Karpas-422 (cell line): ENCODE results near the gene ERC1. TPM values are rescaled to one million over a fixed set of nuclear protein-coding genes. Genes with fewer than 3 reads are reported as not detected.

Experiments
- DNase-seq: peaks from one replicate; pipeline ENCODE4 v3.0.0-alpha.2; 2015
- H2AFZ ChIP-seq: fragments of 200-600 bp; sonication (generic); 2 replicates; pipeline ENCODE4 v1.6.1; 2014; ENCODE audit warnings: antibody characterized with exemption, low read length, mixed read lengths
- H3K27ac ChIP-seq: fragments of 200-600 bp; sonication (generic); 2 replicates; pipeline ENCODE4 v1.5.1; 2014; ENCODE audit warnings: mild to moderate bottlenecking, low read length, moderate library complexity
- H3K27me3 ChIP-seq: fragments of 200-600 bp; sonication (generic); 2 replicates; pipeline ENCODE4 v1.6.1; 2014; ENCODE audit warnings: low read length, mixed read lengths
- H3K36me3 ChIP-seq: fragments of 200-600 bp; sonication (generic); 2 replicates; pipeline ENCODE4 v1.6.1; 2014; ENCODE audit warnings: low read length, mixed read lengths; ENCODE audit not compliant: insufficient read depth
- H3K4me1 ChIP-seq: fragments of 200-600 bp; sonication (generic); 2 replicates; pipeline ENCODE4 v1.6.1; 2014; ENCODE audit warnings: mild to moderate bottlenecking, low read length, mixed read lengths
- H3K4me2 ChIP-seq: fragments of 200-600 bp; sonication (generic); 2 replicates; pipeline ENCODE4 v1.6.1; 2014; ENCODE audit warnings: low read length, low read depth, mild to moderate bottlenecking; ENCODE audit not compliant: poor library complexity, severe bottlenecking
- H3K4me3 ChIP-seq: fragments of 200-600 bp; sonication (generic); 2 replicates; pipeline ENCODE4 v1.5.1; 2014; ENCODE audit warnings: mild to moderate bottlenecking, antibody characterized with exemption, low read length, mixed read lengths
- H3K79me2 ChIP-seq: fragments of 200-600 bp; sonication (generic); 2 replicates; pipeline ENCODE4 v1.6.1; 2014; ENCODE audit warnings: mild to moderate bottlenecking, low read length, mixed read lengths
- H3K9ac ChIP-seq: fragments of 200-600 bp; sonication (generic); 2 replicates; pipeline ENCODE4 v1.6.0; 2014; ENCODE audit warnings: low read length
- H3K9me2 ChIP-seq: fragments of 200-600 bp; sonication (generic), shearing (Covaris generic); replicated peaks from 2 replicates; pipeline ENCODE4 v1.6.0; 2014; ENCODE audit warnings: mild to moderate bottlenecking, low read length, moderate library complexity; ENCODE audit not compliant: insufficient read depth
- H3K9me3 ChIP-seq: fragments of 300-700, 200-600 bp; sonication (generic); 2 replicates; pipeline ENCODE4 v1.6.1; 2014; ENCODE audit warnings: low read length, mixed read lengths
- H4K20me1 ChIP-seq: fragments of 200-600 bp; sonication (generic); 2 replicates; pipeline ENCODE4 v1.6.1; 2014; ENCODE audit warnings: mild to moderate bottlenecking, antibody characterized with exemption, low read length, low read depth; ENCODE audit not compliant: insufficient read depth
- total RNA-seq: library from RNA; depleted of rRNA; stranded (reverse); fragments of >200 nt; shearing (Covaris generic); gene quantifications from 2 replicates; pipeline ENCODE4 v1.2.3, GENCODE V29; 2014; ENCODE audit warnings: low replicate concordance

The ERC1 gene
- total RNA-seq, 1 experiment from 2014 or later: 20.3 TPM

DNA sequence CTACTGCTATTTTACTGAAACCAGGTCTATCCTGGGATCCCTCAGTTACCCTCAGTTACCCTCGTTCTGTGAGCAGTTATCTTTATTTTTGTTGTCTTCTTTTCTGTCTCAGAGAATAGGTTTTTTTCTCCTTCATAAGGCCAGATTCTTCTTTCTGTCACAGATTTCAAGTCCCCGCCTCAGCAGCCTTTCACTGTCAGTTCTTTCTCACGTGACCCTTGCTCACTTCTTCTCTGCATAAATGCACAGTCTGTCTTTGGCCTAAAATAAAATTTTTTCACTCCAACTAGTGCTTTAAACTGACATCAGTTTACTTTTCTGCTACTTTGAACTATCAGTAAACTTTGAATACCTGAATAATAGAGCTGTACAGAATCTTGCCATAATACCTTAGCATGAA lies 299.7 kb downstream of the ERC1 start:
- no peak overlapping the region for H3K4me2 ChIP-seq
- peaks cover 14% of the 10 kb centered on the region; the same call in 1 of the 2 replicates for H3K36me3 ChIP-seq
- no peaks in the 10 kb centered on the region; the same call in 1 of the 2 replicates for H3K4me1 ChIP-seq
- H3K9me2 ChIP-seq: no peaks in the 10 kb centered on the region
- H2AFZ ChIP-seq: no peak overlapping the region
- no peak for DNase-seq
- H3K9ac ChIP-seq: no peak overlapping the region
- H3K27ac ChIP-seq: no peak overlapping the region
- no peaks in the 10 kb centered on the region for H3K27me3 ChIP-seq
- H3K4me3 ChIP-seq: no peak overlapping the region
- H3K79me2 ChIP-seq: no peaks in the 10 kb centered on the region
- no peaks in the 10 kb centered on the region for H4K20me1 ChIP-seq
- no peaks in the 10 kb centered on the region for H3K9me3 ChIP-seq

DNA sequence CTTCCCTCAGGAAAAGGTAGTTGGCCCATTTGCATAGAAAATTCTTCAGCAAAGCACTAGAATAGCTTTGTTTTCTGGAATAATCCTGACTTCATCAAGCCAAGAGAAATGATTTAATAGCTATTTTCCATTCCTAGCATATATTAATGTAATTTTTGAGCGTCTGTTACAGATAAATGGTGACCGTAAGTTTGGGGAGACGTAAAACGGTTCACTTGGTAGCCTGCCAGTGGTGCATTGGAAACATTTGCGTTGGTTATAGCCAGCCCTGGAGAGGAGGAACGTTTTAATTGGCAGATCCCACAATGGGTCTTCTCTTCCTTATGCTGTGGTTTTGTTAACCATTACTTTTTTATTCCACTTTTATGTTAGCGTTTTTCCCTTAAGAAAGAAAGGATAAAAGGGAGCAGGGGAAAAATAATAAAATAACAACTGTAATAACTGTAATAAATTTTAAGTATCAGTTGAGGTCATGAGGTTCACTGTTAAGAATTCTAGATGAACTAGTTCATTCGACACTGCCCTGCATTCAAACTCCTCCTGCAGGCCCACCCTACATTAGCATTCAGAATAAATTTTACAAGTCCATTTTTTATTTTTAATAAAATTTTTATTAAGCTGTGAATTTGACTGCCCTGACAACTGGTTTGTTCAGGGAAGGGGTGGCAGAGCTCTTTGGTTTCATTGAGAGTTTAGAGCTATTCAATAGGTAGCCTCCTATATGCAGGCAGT lies 300.7 kb downstream of the ERC1 start:
- H3K9me2 ChIP-seq: no peaks in the 10 kb centered on the region
- H3K4me3 ChIP-seq: no peak overlapping the region
- H3K4me1 ChIP-seq: no peaks in the 10 kb centered on the region; the same call in 1 of the 2 replicates
- no peaks in the 10 kb centered on the region for H3K9me3 ChIP-seq
- no peak overlapping the region for H2AFZ ChIP-seq
- H3K27ac ChIP-seq: no peak overlapping the region
- H3K27me3 ChIP-seq: no peaks in the 10 kb centered on the region
- peaks cover 18% of the 10 kb centered on the region; the same call in 1 of the 2 replicates for H3K36me3 ChIP-seq
- DNase-seq: no peak
- no peak overlapping the region for H3K9ac ChIP-seq
- H4K20me1 ChIP-seq: no peaks in the 10 kb centered on the region
- no peak overlapping the region for H3K4me2 ChIP-seq
- no peaks in the 10 kb centered on the region for H3K79me2 ChIP-seq

DNA sequence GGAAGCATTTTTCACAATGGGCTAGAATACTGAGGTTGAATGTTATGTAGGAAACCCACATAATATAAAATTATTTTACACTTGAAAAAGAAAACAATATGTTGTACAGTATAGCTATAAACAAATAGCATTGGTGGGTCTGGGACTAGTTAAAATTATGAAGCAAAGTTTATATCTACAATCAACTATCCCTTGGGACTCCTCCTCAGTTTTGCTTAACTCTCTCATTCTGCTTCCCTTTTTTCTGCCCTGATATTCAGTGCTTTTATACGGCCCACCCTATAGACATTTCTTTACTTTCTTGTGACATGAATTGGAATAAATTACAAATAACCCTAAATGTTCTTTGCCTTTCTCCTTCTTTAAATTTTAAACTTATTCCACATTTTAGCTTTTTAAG lies 302.9 kb downstream of the ERC1 start:
- Histone ChIP-seq H3K9me3 (no peaks in the 10 kb centered on the region), H3K9ac (no peak overlapping the region), H2AFZ (no peak overlapping the region), H3K79me2 (no peaks in the 10 kb centered on the region), H3K27ac (no peak overlapping the region), H3K4me2 (no peak overlapping the region), H4K20me1 (no peaks in the 10 kb centered on the region), H3K9me2 (no peaks in the 10 kb centered on the region), H3K4me1 (no peaks in the 10 kb centered on the region; the same call in 1 of the 2 replicates), H3K27me3 (no peaks in the 10 kb centered on the region), H3K36me3 (peaks cover 18% of the 10 kb centered on the region; the same call in 1 of the 2 replicates), H3K4me3 (no peak overlapping the region)
- DNase-seq: no peak

DNA sequence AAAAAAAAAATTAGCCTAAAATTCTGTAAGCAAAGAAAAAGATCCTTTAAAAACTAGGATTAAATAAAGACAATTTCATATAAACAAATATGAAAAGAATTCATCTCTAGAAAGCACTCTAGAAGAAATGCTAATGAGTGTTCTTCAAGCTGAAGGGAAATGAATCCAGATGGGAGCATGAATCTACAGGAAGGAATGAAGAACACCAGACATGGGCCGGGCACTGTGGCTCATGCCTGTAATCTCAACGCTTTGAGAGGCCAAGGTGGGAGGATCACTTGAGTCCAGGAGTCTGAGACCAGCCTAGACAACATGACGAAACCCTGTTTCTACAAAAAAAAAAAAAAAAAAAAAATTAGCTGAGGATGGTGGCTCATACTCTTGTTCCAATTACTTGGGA lies 306.2 kb downstream of the ERC1 start:
- no peak overlapping the region for H3K4me2 ChIP-seq

DNA sequence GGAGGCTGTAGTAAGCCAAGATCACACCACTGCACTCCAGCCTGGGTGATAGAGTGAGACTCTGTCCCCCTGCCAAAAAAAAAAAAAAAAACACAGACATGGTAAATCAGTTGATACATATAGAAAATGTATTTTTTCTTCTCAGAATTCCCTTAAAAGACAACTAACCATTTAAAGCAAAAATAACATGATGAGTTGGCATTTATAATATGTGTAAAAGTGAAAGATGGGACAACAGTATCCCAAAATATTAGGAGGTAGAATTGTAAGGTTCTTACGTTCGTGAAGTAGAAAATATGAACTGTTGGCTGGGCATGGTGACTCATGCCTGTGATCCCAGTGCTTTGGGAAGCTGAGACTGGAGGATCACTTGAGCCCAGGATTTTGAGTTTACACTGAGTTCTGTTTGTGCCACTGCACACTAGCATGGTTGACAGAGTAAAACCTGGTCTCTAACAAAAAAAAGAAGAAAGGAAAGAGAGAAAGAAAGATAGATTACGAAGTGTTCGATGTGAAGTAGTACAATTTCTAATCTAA lies 306.7 kb downstream of the ERC1 start:
- Histone ChIP-seq H3K9me3 (no peaks in the 10 kb centered on the region), H3K27ac (no peak overlapping the region), H3K79me2 (no peaks in the 10 kb centered on the region), H3K27me3 (no peaks in the 10 kb centered on the region), H4K20me1 (no peaks in the 10 kb centered on the region), H3K4me2 (no peak overlapping the region), H3K9me2 (no peaks in the 10 kb centered on the region), H3K4me1 (no peaks in the 10 kb centered on the region; the same call in 1 of the 2 replicates), H3K4me3 (no peak overlapping the region), H2AFZ (no peak overlapping the region), H3K9ac (no peak overlapping the region), H3K36me3 (peaks cover 13% of the 10 kb centered on the region; the same call in 1 of the 2 replicates)
- no peak for DNase-seq

More for the DNA sequence above, 306.2 kb downstream of the ERC1 start:
- Histone ChIP-seq H2AFZ (no peak overlapping the region), H3K9ac (no peak overlapping the region), H3K4me1 (no peaks in the 10 kb centered on the region; the same call in 1 of the 2 replicates), H3K27me3 (no peaks in the 10 kb centered on the region), H3K27ac (no peak overlapping the region), H4K20me1 (no peaks in the 10 kb centered on the region), H3K9me2 (no peaks in the 10 kb centered on the region), H3K79me2 (no peaks in the 10 kb centered on the region), H3K9me3 (no peaks in the 10 kb centered on the region), H3K36me3 (peaks cover 13% of the 10 kb centered on the region; the same call in 1 of the 2 replicates), H3K4me3 (no peak overlapping the region)
- DNase-seq: no peak

DNA sequence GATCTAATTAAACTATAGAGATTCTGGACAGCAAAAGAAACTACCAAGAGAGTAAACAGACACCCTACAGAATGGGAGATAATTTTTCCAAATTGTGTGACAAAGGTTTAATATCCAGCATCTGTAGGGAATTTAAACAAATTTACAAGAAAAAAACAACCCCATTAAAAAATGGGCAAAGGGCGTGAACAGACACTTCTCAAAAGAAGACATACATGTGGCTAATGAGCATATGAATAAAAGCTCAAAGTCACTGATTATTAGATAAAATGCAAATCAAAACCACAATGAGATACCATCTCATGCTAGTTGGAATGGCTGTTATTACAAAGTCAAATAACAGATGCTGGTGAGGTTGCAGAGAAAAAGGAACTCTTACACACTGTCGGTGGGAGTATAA lies 309.4 kb downstream of the ERC1 start:
- no peak overlapping the region for H3K9ac ChIP-seq
- DNase-seq: no peak
- H3K4me2 ChIP-seq: no peak overlapping the region
- no peak overlapping the region for H3K4me3 ChIP-seq
- H4K20me1 ChIP-seq: no peaks in the 10 kb centered on the region
- peaks cover 11% of the 10 kb centered on the region; the same call in 1 of the 2 replicates for H3K36me3 ChIP-seq
- H3K4me1 ChIP-seq: peaks cover 2% of the 10 kb centered on the region; the same call in 1 of the 2 replicates
- no peak overlapping the region for H3K27ac ChIP-seq
- H3K9me3 ChIP-seq: no peaks in the 10 kb centered on the region
- no peaks in the 10 kb centered on the region for H3K9me2 ChIP-seq
- no peaks in the 10 kb centered on the region for H3K79me2 ChIP-seq
- no peaks in the 10 kb centered on the region for H3K27me3 ChIP-seq
- H2AFZ ChIP-seq: no peak overlapping the region

DNA sequence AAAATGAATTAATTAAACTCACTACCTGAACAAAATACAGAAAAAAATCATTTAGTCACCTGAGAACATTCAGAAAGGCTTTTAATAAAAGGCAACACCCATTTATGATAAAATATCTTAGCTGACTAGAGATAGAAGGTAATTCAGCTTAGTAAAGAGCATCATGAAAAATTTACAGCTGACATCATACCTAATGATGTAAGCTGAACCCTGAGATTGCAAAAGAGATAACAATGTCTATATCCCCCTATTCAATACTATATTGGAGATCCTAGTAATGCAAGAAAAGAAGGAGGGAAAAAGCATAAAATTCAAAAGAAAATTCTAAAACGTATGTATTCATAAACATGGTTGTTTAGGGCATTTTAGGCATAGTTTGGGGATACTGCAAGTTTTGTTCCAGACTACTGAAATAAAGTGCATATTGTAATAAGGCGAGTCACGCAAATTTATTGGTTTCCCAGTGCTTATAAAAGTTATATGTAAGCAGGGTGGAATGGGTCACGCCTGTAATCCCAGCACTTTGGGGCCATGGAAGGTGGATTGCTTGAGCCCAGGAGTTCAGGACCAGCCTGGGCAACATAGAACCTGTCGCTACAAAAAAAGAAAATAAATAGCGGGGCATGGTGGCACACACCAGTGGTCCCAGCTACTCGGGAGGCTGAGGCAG lies 311.3 kb downstream of the ERC1 start:
- Histone ChIP-seq H3K27ac (no peak overlapping the region), H3K9me3 (no peaks in the 10 kb centered on the region), H3K36me3 (0 out of 2 replicates have a peak, but pooled peaks cover 5% of the 10 kb centered on the region), H3K4me2 (no peak overlapping the region), H3K79me2 (peaks cover 5% of the 10 kb centered on the region; the same call in 1 of the 2 replicates), H3K4me3 (no peak overlapping the region), H2AFZ (no peak overlapping the region), H3K27me3 (no peaks in the 10 kb centered on the region), H3K4me1 (peaks cover 7% of the 10 kb centered on the region; the same call in 1 of the 2 replicates), H4K20me1 (no peaks in the 10 kb centered on the region), H3K9ac (no peak overlapping the region), H3K9me2 (no peaks in the 10 kb centered on the region)
- DNase-seq: no peak

DNA sequence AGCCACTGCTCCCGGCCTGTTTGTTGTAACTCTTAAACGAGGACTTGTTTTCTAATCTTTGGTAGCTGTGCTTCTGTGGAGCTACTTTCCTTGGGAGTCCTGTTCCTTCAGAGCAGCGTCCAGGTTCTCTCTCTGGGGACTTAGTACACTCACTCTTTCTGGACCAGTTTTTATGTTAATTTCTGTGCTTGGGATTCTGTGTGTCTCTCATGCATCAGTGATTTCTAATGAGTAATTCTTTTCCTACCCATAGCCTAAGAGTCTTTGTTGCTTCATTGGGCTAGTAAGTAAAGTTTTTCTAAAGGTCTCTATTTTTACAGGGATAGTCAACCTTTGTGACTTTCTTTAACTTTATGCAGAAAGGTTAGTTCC lies 314.0 kb downstream of the ERC1 start:
- Histone ChIP-seq H3K4me1 (peaks cover 7% of the 10 kb centered on the region; the same call in 1 of the 2 replicates), H3K9ac (no peak overlapping the region)

More for the DNA sequence above, 314.0 kb downstream of the ERC1 start:
- Histone ChIP-seq H3K9me2 (no peaks in the 10 kb centered on the region), H3K27me3 (no peaks in the 10 kb centered on the region), H3K4me2 (no peak overlapping the region), H3K79me2 (peaks cover 5% of the 10 kb centered on the region; the same call in 1 of the 2 replicates), H2AFZ (no peak overlapping the region), H3K36me3 (no peaks in the 10 kb centered on the region), H3K27ac (no peak overlapping the region), H3K4me3 (no peak overlapping the region), H3K9me3 (no peaks in the 10 kb centered on the region), H4K20me1 (no peaks in the 10 kb centered on the region)
- DNase-seq: no peak
